NCI-H1092 treated with DMSO at 0.1 percent for 48 hours (cell line): ENCODE measurements around the gene ANTXR1.

Experiments used
- DNase-seq: peaks from one replicate; lab custom pipeline; 2025; lab: John Stamatoyannopoulos, UW

Gene ANTXR1

DNA sequence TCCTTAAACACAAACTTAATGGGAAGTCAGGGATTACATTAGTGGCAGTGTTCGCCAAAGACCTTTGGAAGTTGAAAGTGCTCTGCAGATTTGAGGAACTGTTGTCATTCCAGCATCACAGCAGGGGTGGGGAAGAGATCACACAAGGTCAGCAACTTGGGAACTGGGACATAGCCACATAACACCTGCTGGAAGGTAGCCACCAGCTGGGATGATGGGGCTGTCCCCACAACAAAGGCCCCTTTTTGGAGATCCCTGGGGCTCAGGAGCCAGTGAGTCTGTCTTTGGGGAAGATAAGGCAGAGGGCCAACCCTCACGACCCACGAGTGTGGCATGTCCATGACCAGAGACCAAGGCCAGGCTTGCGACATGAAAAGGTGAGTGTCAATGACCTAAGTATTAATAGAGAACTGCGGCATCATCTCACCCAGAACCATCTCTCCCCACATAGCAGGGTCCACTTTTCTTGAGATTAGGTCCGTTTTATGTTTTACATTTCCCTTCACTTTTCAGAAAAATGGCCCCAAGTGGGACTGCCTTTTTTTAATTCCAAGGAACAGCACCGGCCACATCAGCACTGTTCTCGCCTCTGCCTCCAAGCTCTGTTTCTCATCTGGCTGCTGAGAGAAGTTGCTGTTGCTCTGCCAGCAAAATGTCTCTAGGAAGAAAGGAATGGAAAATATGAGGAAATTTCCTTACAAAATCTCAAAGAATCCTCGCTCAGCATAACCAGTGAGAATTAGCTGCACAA lies 267.1 kb downstream of the ANTXR1 start:
- DNase-seq, result no peak

DNA sequence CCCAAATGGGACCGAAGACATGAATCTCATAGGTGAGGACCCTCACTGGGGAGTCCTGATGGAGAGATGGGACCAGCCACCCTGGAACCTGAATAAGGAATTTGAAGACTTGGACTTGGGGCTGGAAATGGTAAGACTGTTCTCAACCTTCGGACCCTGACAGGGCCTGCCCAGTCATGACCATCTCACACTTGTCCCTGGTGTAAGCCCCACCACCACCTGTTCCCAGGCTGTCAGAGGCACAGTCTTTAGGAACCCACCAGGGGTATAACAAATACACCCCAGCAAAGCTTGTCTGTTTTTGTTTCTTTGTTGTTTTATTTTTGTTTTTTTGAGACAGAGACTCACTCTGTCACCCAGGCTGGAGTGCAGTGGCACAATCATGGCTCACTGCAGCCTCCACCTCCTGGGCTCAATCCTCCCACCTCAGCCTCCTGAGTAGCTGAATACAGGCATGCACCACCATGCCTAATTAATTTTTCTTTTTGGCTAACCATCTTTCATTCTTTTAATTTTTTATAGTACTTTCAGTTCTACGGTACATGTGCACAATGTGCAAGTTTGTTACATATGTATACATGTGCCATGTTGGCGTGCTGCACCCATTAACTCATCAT lies 267.9 kb downstream of the ANTXR1 start:
- no peak for DNase-seq

GRCh38 chr2:69285379-69285894 lies 272.5 kb downstream of the ANTXR1 start:
- DNase-seq, result no peak

- DNase-seq, result no peak
Measured at GRCh38 chr2:69287544-69287943, 274.6 kb downstream of the ANTXR1 start.

GRCh38 chr2:69288429-69288828 lies 275.4 kb downstream of the ANTXR1 start:
- no peak for DNase-seq

DNA sequence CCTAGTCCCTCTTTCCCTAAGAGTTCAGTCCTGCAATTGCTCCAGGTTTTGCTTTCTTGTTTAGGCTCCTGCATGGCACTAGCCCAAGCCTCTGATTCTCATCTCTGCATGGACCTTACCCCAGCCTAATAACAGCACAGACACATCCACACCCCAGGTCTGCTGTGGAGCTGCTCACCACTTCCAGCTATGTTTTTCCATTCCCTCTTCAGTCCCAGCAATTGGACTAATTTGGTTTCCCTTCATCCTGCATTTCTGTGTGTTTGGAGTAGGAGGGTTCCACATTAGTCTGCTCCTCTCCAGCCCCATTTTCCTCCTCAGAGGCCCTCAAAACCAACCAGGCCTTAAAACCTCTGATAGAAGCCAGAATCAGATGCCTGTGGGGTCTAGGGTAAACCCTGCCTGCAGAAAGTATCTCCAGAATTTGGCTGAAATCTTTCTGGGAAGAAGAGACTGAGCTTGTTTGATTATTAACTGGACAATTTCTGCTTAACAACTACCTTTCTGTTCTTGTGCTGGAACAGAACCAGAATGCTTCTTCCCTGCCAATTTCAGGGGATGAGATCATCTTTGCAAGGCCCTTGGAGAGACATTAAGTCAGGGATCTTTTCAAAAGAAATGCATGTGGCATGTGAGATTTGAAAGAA lies 278.1 kb downstream of the ANTXR1 start:
- DNase-seq, result no peak

GRCh38 chr2:69291721-69292120 lies 278.7 kb downstream of the ANTXR1 start:
- no peak for DNase-seq

GRCh38 chr2:69292256-69292655 lies 279.3 kb downstream of the ANTXR1 start:
- DNase-seq, result no peak

GRCh38 chr2:69296421-69296820 lies 283.4 kb downstream of the ANTXR1 start:
- no peak for DNase-seq

- no peak for DNase-seq
Measured at GRCh38 chr2:69297216-69297615, 284.2 kb downstream of the ANTXR1 start.

DNA sequence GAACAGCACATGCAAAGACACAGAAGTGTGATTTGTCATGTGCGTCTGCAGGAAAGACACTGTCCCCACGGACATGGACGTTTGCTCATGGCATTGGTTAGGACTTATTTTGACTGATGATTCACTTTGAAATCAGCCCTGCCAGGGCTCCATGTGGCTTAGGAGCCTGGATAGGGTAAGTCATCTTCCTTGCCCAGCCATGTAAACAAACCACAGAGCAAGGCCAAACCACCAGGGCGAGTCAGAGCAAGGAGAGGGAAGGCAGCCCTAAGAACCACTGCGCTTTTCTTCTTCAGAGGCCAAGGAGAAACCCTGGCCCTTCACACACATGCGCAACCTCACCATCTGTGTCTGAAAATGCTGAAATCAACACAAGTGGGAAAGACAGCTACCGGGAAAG lies 285.3 kb downstream of the ANTXR1 start:
- DNase-seq, result no peak

DNA sequence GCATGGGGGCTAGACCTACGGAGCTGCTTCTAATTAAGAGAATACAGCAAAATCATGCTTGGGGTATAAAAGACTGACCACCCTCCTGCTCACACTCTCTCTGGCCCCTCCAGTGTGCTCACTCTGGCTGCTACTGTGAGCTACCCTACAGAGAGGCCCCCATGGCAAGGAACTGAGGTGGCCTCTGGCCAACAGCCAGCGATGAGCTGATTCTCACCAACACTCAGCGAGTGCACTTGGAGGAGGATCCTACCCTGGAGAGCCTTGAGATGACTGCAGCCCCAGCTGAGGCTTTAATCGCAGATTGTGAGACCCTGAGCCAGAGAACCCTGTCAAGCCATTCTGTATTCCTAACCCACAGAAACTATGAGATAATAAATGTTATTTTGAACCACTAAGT lies 285.9 kb downstream of the ANTXR1 start:
- DNase-seq, result no peak
